Uterus (tissue), 4 donors: ENCODE results near the gene LRRC8B. TPM values are rescaled to one million over a fixed set of nuclear protein-coding genes. Genes with fewer than 3 reads are reported as not detected.

Source experiments
- DNase-seq, 2 donors: peaks; one replicate each; pipeline ENCODE4 v3.0.0-alpha.2; 2019 to 2020
- H3K27ac ChIP-seq, 2 donors: fragments of 200-600 bp; sonication (generic); 1 replicate in 1 of 2; 2 replicates in 1 of 2; pipeline ENCODE4 v1.5.1; 2016 to 2018
- H3K27me3 ChIP-seq, 2 donors: fragments of 200-600 bp; sonication (generic); one replicate each; pipeline ENCODE4 v1.5.1; 2018 to 2019; ENCODE audit warnings: control low read depth in 1 of 2
- H3K36me3 ChIP-seq, 2 donors: fragments of 200-600 bp; sonication (generic); one replicate each; pipeline ENCODE4 v1.5.1; 2019; ENCODE audit warnings: control low read depth in 1 of 2
- H3K4me1 ChIP-seq, 2 donors: fragments of 200-600 bp; sonication (generic); one replicate each; pipeline ENCODE4 v1.5.1; 2018 to 2019; ENCODE audit warnings: control low read depth in 1 of 2
- H3K4me3 ChIP-seq, 2 donors: fragments of 200-600 bp; sonication (generic); 1 replicate in 1 of 2; 2 replicates in 1 of 2; pipeline ENCODE4 v1.5.1; 2018 to 2019; ENCODE audit warnings: mild to moderate bottlenecking in 1 of 2
- H3K9me3 ChIP-seq, 2 donors: fragments of 200-600 bp; sonication (generic); one replicate each; pipeline ENCODE4 v1.5.1; 2019; ENCODE audit warnings: control low read depth in 1 of 2
- POLR2A ChIP-seq, 2 donors: fragments of 450-650 bp; IDR thresholded peaks; one replicate each; pipeline ENCODE4 v1.6.1; 2016; ENCODE audit warnings: antibody characterized with exemption in 2 of 2, mild to moderate bottlenecking in 1 of 2, moderate library complexity in 1 of 2
- intact Hi-C: fragments of 100-400 bp; cut with DNase I; formaldehyde crosslinking; loops from one replicate; pipeline ENCODE4 v1.15.1; 2023; ENCODE audit warnings: low total_unique reads
- total RNA-seq, 4 donors: library from RNA; depleted of rRNA in 3 of 4; stranded (reverse); fragments of >200 nt in 3 of 4; gene quantifications; one replicate each; pipeline versions ENCODE4 v1.1.0 to v1.2.4, GENCODE V29; 2014 to 2023
- TF ChIP-seq, protein P1 (sequence below), 4 experiments: fragments of 200-600 bp in 2 of 4; fragments of 450-650 bp in 2 of 4; sonication (generic) in 2 of 4; IDR thresholded peaks; one replicate each; pipeline ENCODE4 v1.5.1; 2016 to 2019; ENCODE audit warnings: antibody characterized with exemption in 4 of 4, mild to moderate bottlenecking in 2 of 4, moderate library complexity in 1 of 4
- donor health status: DM: yes; HTN: yes; CAD: no.

The LRRC8B gene
- total RNA-seq, 4 donors from 2014 or later, result 1.0 to 9.8 (median 7.6) TPM

DNA sequence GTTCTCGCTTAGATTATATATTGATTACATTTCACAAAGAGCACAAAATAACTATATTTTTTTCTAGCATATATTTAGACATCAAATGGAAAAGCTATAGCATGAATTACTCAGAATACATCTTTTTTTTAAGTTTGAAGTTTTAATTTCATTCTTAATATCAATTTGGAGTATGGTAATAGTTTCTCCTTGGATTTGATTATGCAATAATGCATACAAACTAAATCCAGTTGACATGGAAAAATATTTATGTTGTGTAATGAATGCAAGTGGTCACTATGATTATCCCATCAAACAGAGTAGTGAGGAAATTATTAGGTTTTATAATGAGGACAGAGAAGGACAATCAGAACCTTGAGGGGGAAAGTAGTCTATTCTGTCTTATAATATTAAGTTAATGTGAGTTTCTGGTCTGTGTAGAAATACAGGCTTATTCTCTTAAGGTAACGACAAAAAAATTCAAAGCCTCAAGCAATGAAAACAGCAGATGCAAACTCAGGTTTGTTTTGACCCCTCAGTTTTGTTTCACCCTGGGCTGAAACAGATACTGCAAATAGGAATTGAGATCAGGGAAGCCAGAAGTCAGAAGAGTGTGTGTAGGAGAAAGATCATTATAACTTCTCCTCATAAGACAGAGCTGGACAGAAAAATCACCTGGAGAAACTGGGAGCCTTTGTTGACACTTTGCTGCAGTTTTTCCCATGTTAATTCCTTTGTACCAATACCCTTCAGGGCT, 23.7 kb downstream of the LRRC8B start:
- H3K27me3 ChIP-seq, result no peaks in the 10 kb centered on the region
- H3K4me1 ChIP-seq, result peaks cover 0 to 7% of the 10 kb centered on the region in 2 donors
- no peaks in the 10 kb centered on the region for H3K36me3 ChIP-seq
- H3K9me3 ChIP-seq, result no peaks in the 10 kb centered on the region
- no peak for DNase-seq
- intact Hi-C loops, result no loop called here
- TF ChIP-seq, protein P1, sequence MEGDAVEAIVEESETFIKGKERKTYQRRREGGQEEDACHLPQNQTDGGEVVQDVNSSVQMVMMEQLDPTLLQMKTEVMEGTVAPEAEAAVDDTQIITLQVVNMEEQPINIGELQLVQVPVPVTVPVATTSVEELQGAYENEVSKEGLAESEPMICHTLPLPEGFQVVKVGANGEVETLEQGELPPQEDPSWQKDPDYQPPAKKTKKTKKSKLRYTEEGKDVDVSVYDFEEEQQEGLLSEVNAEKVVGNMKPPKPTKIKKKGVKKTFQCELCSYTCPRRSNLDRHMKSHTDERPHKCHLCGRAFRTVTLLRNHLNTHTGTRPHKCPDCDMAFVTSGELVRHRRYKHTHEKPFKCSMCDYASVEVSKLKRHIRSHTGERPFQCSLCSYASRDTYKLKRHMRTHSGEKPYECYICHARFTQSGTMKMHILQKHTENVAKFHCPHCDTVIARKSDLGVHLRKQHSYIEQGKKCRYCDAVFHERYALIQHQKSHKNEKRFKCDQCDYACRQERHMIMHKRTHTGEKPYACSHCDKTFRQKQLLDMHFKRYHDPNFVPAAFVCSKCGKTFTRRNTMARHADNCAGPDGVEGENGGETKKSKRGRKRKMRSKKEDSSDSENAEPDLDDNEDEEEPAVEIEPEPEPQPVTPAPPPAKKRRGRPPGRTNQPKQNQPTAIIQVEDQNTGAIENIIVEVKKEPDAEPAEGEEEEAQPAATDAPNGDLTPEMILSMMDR (IDR thresholded peaks at IDR 0.05), result no peak
- TF ChIP-seq POLR2A (IDR thresholded peaks at IDR 0.05), result no peak
- H3K4me3 ChIP-seq, result no peak overlapping the region
- peak overlapping the region; percentile 33 to 48 for H3K27ac ChIP-seq

DNA sequence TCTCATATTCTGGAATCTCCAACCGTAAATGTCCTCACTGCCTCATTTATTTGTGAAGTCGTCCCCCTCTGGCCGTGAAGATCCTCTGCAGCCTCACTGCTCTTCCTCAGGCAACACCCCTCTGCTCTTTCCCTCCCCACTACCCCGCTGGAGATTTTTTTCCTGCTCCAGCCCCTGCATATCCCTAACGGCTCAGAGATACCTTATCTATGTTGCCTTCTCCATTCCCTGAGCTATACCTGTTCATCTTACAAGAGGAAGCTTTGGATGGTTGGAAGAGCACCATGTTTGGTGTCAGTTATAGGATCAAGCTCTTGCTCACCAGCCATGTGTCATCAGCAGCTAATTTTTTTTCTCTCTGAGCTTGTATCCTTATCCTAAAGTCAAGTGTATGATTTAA, 26.4 kb downstream of the LRRC8B start:
- Histone ChIP-seq H3K4me1 (peaks cover 0 to 7% of the 10 kb centered on the region in 2 donors), H3K36me3 (no peaks in the 10 kb centered on the region), H3K9me3 (no peaks in the 10 kb centered on the region), H3K27me3 (no peaks in the 10 kb centered on the region), H3K27ac (no peak overlapping the region), H3K4me3 (no peak overlapping the region)
- intact Hi-C loops, result no loop called here
- TF ChIP-seq, protein P1 (IDR thresholded peaks at IDR 0.05), result no peak
- TF ChIP-seq POLR2A (IDR thresholded peaks at IDR 0.05), result no peak
- no peak for DNase-seq

- H3K27ac ChIP-seq, result peak overlapping the region; percentile 40 to 51
- H3K36me3 ChIP-seq, result no peaks in the 10 kb centered on the region
- no peak for DNase-seq
- no peak overlapping the region for H3K4me3 ChIP-seq
- peaks cover 0 to 7% of the 10 kb centered on the region in 2 donors for H3K4me1 ChIP-seq
- H3K9me3 ChIP-seq, result no peaks in the 10 kb centered on the region
- TF ChIP-seq, protein P1 (IDR thresholded peaks at IDR 0.05), result no peak
- no peak for TF ChIP-seq POLR2A (IDR thresholded peaks at IDR 0.05)
- intact Hi-C loops, result no loop called here
- no peaks in the 10 kb centered on the region for H3K27me3 ChIP-seq
Observed at GRCh38 chr1:89552471-89553081, 27.9 kb downstream of the LRRC8B start.

DNA sequence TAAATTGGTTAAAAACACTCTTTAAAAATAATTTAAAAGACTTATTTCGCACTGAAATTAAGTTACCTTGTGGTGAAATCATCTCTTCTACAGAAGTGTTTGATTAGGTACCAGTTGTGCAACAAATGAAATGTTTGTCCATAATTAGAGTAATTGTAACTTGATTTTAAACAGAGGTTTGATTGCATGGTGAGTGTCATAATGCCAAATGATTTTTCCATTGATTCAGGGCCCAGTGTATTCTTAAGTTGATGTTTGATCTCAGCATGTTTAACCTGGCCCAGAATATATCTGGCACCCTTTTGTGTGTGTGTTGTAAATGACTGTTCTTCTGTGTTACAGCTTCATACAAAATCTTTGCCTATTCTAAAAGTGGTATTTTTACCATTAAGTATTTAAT, 28.5 kb downstream of the LRRC8B start:
- Histone ChIP-seq H3K9me3 (no peaks in the 10 kb centered on the region), H3K27me3 (no peaks in the 10 kb centered on the region), H3K4me3 (no peak overlapping the region), H3K27ac (peak overlapping the region; percentile 40 to 51), H3K36me3 (no peaks in the 10 kb centered on the region), H3K4me1 (peaks cover 0 to 4% of the 10 kb centered on the region in 2 donors)
- intact Hi-C loops, result no loop called here
- no peak for DNase-seq
- no peak for TF ChIP-seq POLR2A (IDR thresholded peaks at IDR 0.05)
- TF ChIP-seq, protein P1 (IDR thresholded peaks at IDR 0.05), result no peak

DNA sequence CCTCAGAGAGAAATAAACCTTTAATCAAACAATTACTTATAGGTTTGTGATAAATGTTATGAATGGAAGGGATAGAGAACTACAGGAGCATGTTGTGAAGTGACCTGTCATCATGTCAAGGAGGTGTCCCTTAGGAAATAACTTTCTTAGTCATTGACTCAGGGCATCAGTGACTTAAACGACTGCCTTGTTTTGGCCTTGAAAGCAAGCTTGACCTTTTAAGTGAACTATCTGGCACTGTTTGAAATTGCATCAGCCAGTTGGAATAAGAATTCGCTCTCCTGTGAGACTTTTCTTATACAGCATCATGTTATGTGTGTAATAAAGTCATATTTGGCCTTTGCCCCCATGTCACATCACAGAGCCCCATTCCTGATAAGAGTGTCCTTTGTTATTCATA, 30.9 kb downstream of the LRRC8B start:
- H3K4me1 ChIP-seq, result no peaks in the 10 kb centered on the region
- intact Hi-C loops, result no loop called here
- H3K9me3 ChIP-seq, result no peaks in the 10 kb centered on the region
- DNase-seq, result no peak
- H3K4me3 ChIP-seq, result no peak overlapping the region
- H3K36me3 ChIP-seq, result no peaks in the 10 kb centered on the region
- H3K27ac ChIP-seq, result no peak overlapping the region
- no peaks in the 10 kb centered on the region for H3K27me3 ChIP-seq
- no peak for TF ChIP-seq POLR2A (IDR thresholded peaks at IDR 0.05)
- TF ChIP-seq, protein P1 (IDR thresholded peaks at IDR 0.05), result no peak
